Smooth muscle cell (in vitro differentiated cells): ENCODE results near the gene GSS. TPM values are rescaled to one million over a fixed set of nuclear protein-coding genes. Genes with fewer than 3 reads are reported as not detected.
A peak's percentile ranks its signal among the peaks of the same experiment; 100 is the strongest.

Experiments
- DNase-seq: peaks from one replicate; lab custom pipeline; 2025; ENCODE audit not compliant: unreplicated experiment; lab: John Stamatoyannopoulos, UW
- H2AFZ ChIP-seq: fragments of 200-600 bp; sonication (generic); 2 replicates; pipeline ENCODE4 v1.6.0; 2016; ENCODE audit warnings: antibody characterized with exemption, low read depth, mild to moderate bottlenecking
- H3F3A ChIP-seq: fragments of 200-600 bp; sonication (generic); 2 replicates; pipeline ENCODE4 v1.6.0; 2017; ENCODE audit warnings: antibody characterized with exemption, low read depth
- H3K27ac ChIP-seq: fragments of 200-600 bp; sonication (generic); 2 replicates; pipeline ENCODE4 v1.5.1; 2016; ENCODE audit warnings: low read depth, mild to moderate bottlenecking
- H3K27me3 ChIP-seq: fragments of 200-600 bp; sonication (generic); 2 replicates; pipeline ENCODE4 v1.6.1; 2016; ENCODE audit warnings: low read depth, mild to moderate bottlenecking
- H3K36me3 ChIP-seq: fragments of 200-600 bp; sonication (generic); 2 replicates; pipeline ENCODE4 v1.5.1; 2016; ENCODE audit warnings: low read depth
- H3K4me1 ChIP-seq: fragments of 200-600 bp; sonication (generic); 2 replicates; pipeline ENCODE4 v1.5.1; 2016; ENCODE audit warnings: low read depth
- H3K4me2 ChIP-seq: fragments of 200-600 bp; sonication (generic); 2 replicates; pipeline ENCODE4 v1.6.0; 2016; ENCODE audit warnings: mild to moderate bottlenecking
- H3K4me3 ChIP-seq: fragments of 200-600 bp; sonication (generic); 2 replicates; pipeline ENCODE4 v1.5.1; 2016; ENCODE audit warnings: mild to moderate bottlenecking
- H3K79me2 ChIP-seq: fragments of 200-600 bp; sonication (generic); 2 replicates; pipeline ENCODE4 v1.6.0; 2016; ENCODE audit warnings: low read depth, mild to moderate bottlenecking
- H3K9ac ChIP-seq: fragments of 200-600 bp; sonication (generic); 2 replicates; pipeline ENCODE4 v1.6.0; 2016; ENCODE audit warnings: low read depth
- H3K9me3 ChIP-seq: fragments of 200-600 bp; sonication (generic); replicated peaks from 2 replicates; pipeline ENCODE4 v1.5.1; 2016; ENCODE audit warnings: low read depth
- H4K20me1 ChIP-seq: fragments of 200-600 bp; sonication (generic); 2 replicates; pipeline ENCODE4 v1.6.0; 2016; ENCODE audit warnings: low read depth
- CTCF ChIP-seq: fragments of 200-600 bp; sonication (generic); IDR thresholded peaks from 2 replicates; pipeline ENCODE4 v1.5.1; 2017; ENCODE audit warnings: borderline replicate concordance, mild to moderate bottlenecking, antibody characterized with exemption; ENCODE audit not compliant: insufficient read depth, poor library complexity, severe bottlenecking
- WGBS: methylation state at CpG from one replicate; pipeline ENCODE4 v1.1.7; 2016; ENCODE audit warnings: low lambda C conversion rate; 5-methylcytosine and 5-hydroxymethylcytosine counted together
- polyA plus RNA-seq: library from polyadenylated mRNA; unstranded; fragments of >200 nt; fragmentation: Nextera tagmentation; extraction: Ambion mirVana; gene quantifications from 2 replicates; pipeline ENCODE4 v1.2.1, GENCODE V29; 2016
- total RNA-seq: library from RNA; depleted of rRNA; stranded (reverse); fragments of >200 nt; gene quantifications from 2 replicates; pipeline ENCODE4 v1.2.3, GENCODE V29; 2014

GSS gene
- total and polyA plus RNA-seq, 2 experiments from 2014 or later, result 48.4 to 71.6 TPM

GRCh38 chr20:34956751-34957472 is 1.3 kb upstream of the GSS start:
- Histone ChIP-seq H3K27me3 (no peaks in the 10 kb centered on the region), H3K79me2 (peaks cover 9% of the 10 kb centered on the region), H3F3A (peaks cover 3% of the 10 kb centered on the region), H3K9ac (no peak overlapping the region), H3K36me3 (no peaks in the 10 kb centered on the region), H3K4me1 (peaks cover 11% of the 10 kb centered on the region), H2AFZ (no peak overlapping the region), H3K9me3 (no peaks in the 10 kb centered on the region), H3K4me3 (no peak overlapping the region), H3K4me2 (no peak overlapping the region), H3K27ac (no peak overlapping the region), H4K20me1 (no peaks in the 10 kb centered on the region)
- no peak for TF ChIP-seq CTCF
- no peak for DNase-seq
- WGBS, result 88% methylated on average over 21 of the region's 21 CpGs

- Histone ChIP-seq H3K79me2 (peaks cover 9% of the 10 kb centered on the region), H3K4me1 (peaks cover 11% of the 10 kb centered on the region), H3K27ac (peak overlapping the region; percentile 83), H3K36me3 (no peaks in the 10 kb centered on the region), H3K4me2 (peak overlapping the region; percentile 89), H3K4me3 (peak overlapping the region; percentile 54), H4K20me1 (no peaks in the 10 kb centered on the region), H3K9ac (peak overlapping the region; percentile 82), H3K27me3 (no peaks in the 10 kb centered on the region), H2AFZ (peak overlapping the region; percentile 36), H3F3A (peaks cover 3% of the 10 kb centered on the region), H3K9me3 (no peaks in the 10 kb centered on the region)
- DNase-seq, result no peak
- TF ChIP-seq CTCF, result no peak
- WGBS, result 26% methylated on average over 6 of the region's 6 CpGs
Measured at GRCh38 chr20:34956041-34956458, 444 bp upstream of the GSS start.

- Histone ChIP-seq H3K27me3 (no peaks in the 10 kb centered on the region), H2AFZ (peak overlapping the region; percentile 36), H3K27ac (peak overlapping the region; percentile 83), H3K4me2 (peak overlapping the region; percentile 89), H3K9me3 (no peaks in the 10 kb centered on the region), H3K4me1 (peaks cover 11% of the 10 kb centered on the region), H3F3A (peaks cover 3% of the 10 kb centered on the region), H3K9ac (peak overlapping the region; percentile 82), H3K4me3 (peak overlapping the region; percentile 54), H3K36me3 (no peaks in the 10 kb centered on the region), H3K79me2 (peaks cover 9% of the 10 kb centered on the region), H4K20me1 (no peaks in the 10 kb centered on the region)
- 17% methylated on average over 13 of the region's 13 CpGs for WGBS
- TF ChIP-seq CTCF, result no peak
- DNase-seq, result no peak
Measured at GRCh38 chr20:34954904-34955230, 739 bp downstream of the GSS start.

GRCh38 chr20:34953960-34954359 is 1.6 kb downstream of the GSS start:
- Histone ChIP-seq H2AFZ (no peak overlapping the region), H3K4me1 (peaks cover 11% of the 10 kb centered on the region), H3F3A (peaks cover 3% of the 10 kb centered on the region), H4K20me1 (no peaks in the 10 kb centered on the region), H3K79me2 (peaks cover 9% of the 10 kb centered on the region), H3K9me3 (no peaks in the 10 kb centered on the region), H3K4me3 (no peak overlapping the region), H3K9ac (no peak overlapping the region), H3K27ac (no peak overlapping the region), H3K4me2 (no peak overlapping the region), H3K27me3 (no peaks in the 10 kb centered on the region), H3K36me3 (no peaks in the 10 kb centered on the region)
- 94% methylated on average over 7 of the region's 7 CpGs for WGBS
- no peak for TF ChIP-seq CTCF
- no peak for DNase-seq
